Measurements from ENCODE around the gene SAFB. TPM values are rescaled to one million over a fixed set of nuclear protein-coding genes. Genes with fewer than 3 reads are reported as not detected.
A peak's percentile ranks its signal among the peaks of the same experiment; 100 is the strongest.

Gene SAFB
- total and polyA plus RNA-seq, 2 donors: 63.3 to 69.3 TPM

GRCh38 chr19:5625641-5626040 is 2.8 kb downstream of the SAFB start:
- Histone ChIP-seq H3K4me1 (ENCODE audit: insufficient read depth) (no peaks in the 10 kb centered on the region), H3K36me3 (ENCODE audit: insufficient read depth) (no peaks in the 10 kb centered on the region), H3K4me3 (ENCODE audit: low read depth, low read length) (no peak overlapping the region), H3K27ac (ENCODE audit: low read depth) (no peak overlapping the region)
- DNase-seq (ENCODE audit: extremely low spot score): no peak
- 80% methylated on average over 12 of the region's 12 CpGs for WGBS

GRCh38 chr19:5627395-5627904 is 4.6 kb downstream of the SAFB start:
- WGBS: 54% methylated on average over 6 of the region's 6 CpGs
- H3K36me3 ChIP-seq (ENCODE audit: insufficient read depth): no peaks in the 10 kb centered on the region
- H3K4me1 ChIP-seq (ENCODE audit: insufficient read depth): no peaks in the 10 kb centered on the region
- DNase-seq (ENCODE audit: extremely low spot score): no peak
- no peak overlapping the region for H3K4me3 ChIP-seq (ENCODE audit: low read depth, low read length)
- H3K27ac ChIP-seq (ENCODE audit: low read depth): no peak overlapping the region

DNA sequence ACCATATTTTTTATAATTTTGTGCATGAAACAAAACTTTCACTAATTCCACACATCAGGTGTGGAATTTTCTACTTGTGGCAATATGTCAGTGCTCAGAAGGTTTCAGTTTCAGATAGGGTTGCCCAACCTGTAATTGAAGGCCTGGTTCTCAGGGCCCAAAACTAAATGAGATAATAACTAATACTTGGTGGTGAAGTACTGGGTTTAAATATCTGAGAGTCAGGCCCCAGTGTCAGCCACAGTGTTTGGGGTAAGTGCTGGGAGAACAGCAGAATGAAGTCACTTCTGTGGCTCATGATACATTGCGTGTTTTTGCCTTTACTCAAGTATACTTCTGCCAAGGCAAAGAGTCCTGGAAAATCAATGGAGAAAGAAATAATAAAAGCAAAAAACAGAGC is 5.6 kb downstream of the SAFB start:
- H3K36me3 ChIP-seq (ENCODE audit: insufficient read depth): no peaks in the 10 kb centered on the region
- no peak overlapping the region for H3K4me3 ChIP-seq (ENCODE audit: low read depth, low read length)
- no peak for DNase-seq (ENCODE audit: extremely low spot score)
- 82% methylated on average over 1 of the region's 1 CpG for WGBS
- H3K4me1 ChIP-seq (ENCODE audit: insufficient read depth): no peaks in the 10 kb centered on the region
- no peak overlapping the region for H3K27ac ChIP-seq (ENCODE audit: low read depth)

DNA sequence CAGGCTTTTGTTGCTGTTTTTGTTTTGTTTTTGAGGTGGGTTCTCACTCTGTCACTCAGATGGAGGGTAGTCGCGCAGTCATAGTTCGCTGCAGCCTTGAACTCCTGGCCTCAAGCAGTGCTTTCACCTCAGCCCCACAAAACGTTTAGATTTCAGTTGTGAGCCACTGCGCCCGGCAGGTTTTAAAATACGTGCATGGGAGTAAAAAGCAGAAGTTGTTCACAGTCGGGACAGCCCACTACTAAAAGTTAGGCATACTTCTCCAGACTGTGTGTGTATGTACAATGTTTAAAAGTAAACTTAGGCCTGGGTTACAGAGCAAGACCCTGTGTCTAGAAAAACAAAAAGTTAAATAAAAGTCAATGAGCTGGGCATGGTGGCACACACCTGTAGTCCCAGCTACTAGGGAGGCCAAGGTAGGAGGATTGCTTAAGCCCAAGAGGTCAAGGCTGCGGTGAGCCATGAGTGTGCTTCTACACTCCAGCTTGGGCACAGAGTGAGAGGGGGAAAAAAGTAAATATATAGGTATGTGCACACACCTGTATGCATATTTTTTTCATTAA is 6.1 kb downstream of the SAFB start:
- 85% methylated on average over 9 of the region's 9 CpGs for WGBS
- no peak overlapping the region for H3K27ac ChIP-seq (ENCODE audit: low read depth)
- no peak overlapping the region for H3K4me3 ChIP-seq (ENCODE audit: low read depth, low read length)
- no peaks in the 10 kb centered on the region for H3K36me3 ChIP-seq (ENCODE audit: insufficient read depth)
- no peaks in the 10 kb centered on the region for H3K4me1 ChIP-seq (ENCODE audit: insufficient read depth)
- no peak for DNase-seq (ENCODE audit: extremely low spot score)

GRCh38 chr19:5631567-5632240 is 8.8 kb downstream of the SAFB start:
- no peak for DNase-seq (ENCODE audit: extremely low spot score)

DNA sequence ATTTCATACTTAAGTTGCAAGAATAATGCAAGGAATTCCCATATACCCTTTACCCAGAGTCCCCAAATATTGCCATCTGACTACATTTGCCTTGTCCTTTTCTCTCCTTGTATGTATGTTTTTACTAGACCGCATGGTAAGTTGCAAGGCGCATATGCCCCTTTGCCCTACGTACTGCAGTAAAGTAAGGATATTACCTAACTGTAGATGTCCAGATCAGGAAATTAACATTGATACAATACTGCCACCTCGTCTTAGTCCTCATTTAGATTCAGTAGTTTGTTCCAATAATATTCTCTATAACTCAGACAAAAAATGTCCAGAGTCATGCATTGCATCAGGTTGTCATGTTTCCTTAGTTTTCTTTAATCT is 9.3 kb downstream of the SAFB start:
- DNase-seq (ENCODE audit: extremely low spot score): no peak
- H3K27ac ChIP-seq (ENCODE audit: low read depth): peak overlapping the region; percentile 69
- 74% methylated on average over 4 of the region's 4 CpGs for WGBS
- H3K4me1 ChIP-seq (ENCODE audit: insufficient read depth): peaks cover 2% of the 10 kb centered on the region
- no peak overlapping the region for H3K4me3 ChIP-seq (ENCODE audit: low read depth, low read length)
- no peaks in the 10 kb centered on the region for H3K36me3 ChIP-seq (ENCODE audit: insufficient read depth)

More at GRCh38 chr19:5631567-5632240, 8.8 kb downstream of the SAFB start:
- WGBS: 66% methylated on average over 9 of the region's 9 CpGs
- H3K4me1 ChIP-seq (ENCODE audit: insufficient read depth): peaks cover 2% of the 10 kb centered on the region
- peak overlapping the region; percentile 69 for H3K27ac ChIP-seq (ENCODE audit: low read depth)
- no peaks in the 10 kb centered on the region for H3K36me3 ChIP-seq (ENCODE audit: insufficient read depth)
- no peak overlapping the region for H3K4me3 ChIP-seq (ENCODE audit: low read depth, low read length)

DNA sequence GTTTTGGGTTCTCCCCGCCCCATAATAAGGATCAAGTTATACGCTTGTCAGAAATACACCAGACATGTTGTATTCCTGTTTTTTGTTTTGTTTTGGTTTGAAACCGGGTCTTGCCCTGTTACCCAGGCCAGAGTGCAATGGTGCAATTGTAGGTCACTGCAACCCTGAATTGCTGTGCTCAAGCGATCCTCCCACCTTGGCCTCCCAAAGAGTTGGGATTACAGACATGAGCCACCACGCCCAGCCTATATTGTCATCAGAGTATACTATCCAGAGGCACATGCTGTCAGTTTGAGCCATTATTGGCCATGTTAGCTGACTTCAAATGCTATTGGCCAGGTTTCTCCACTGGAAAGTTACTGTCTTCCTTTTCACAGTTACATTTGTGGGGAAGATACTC is 9.8 kb downstream of the SAFB start:
- H3K36me3 ChIP-seq (ENCODE audit: insufficient read depth): no peaks in the 10 kb centered on the region
- 82% methylated on average over 5 of the region's 5 CpGs for WGBS
- no peak for DNase-seq (ENCODE audit: extremely low spot score)
- peaks cover 2% of the 10 kb centered on the region for H3K4me1 ChIP-seq (ENCODE audit: insufficient read depth)
- no peak overlapping the region for H3K27ac ChIP-seq (ENCODE audit: low read depth)
- no peak overlapping the region for H3K4me3 ChIP-seq (ENCODE audit: low read depth, low read length)

- no peaks in the 10 kb centered on the region for H3K36me3 ChIP-seq (ENCODE audit: insufficient read depth)
- peaks cover 2% of the 10 kb centered on the region for H3K4me1 ChIP-seq (ENCODE audit: insufficient read depth)
- DNase-seq (ENCODE audit: extremely low spot score): no peak
- H3K27ac ChIP-seq (ENCODE audit: low read depth): peak overlapping the region; percentile 5
- 83% methylated on average over 6 of the region's 6 CpGs for WGBS
- H3K4me3 ChIP-seq (ENCODE audit: low read depth, low read length): no peak overlapping the region
Observed at GRCh38 chr19:5635427-5635826, 12.5 kb downstream of the SAFB start.

- Histone ChIP-seq H3K36me3 (ENCODE audit: insufficient read depth) (no peaks in the 10 kb centered on the region), H3K27ac (ENCODE audit: low read depth) (no peak overlapping the region), H3K4me3 (ENCODE audit: low read depth, low read length) (no peak overlapping the region), H3K4me1 (ENCODE audit: insufficient read depth) (peaks cover 2% of the 10 kb centered on the region)
- WGBS: 50% methylated on average over 1 of the region's 1 CpG
- no peak for DNase-seq (ENCODE audit: extremely low spot score)
Observed at GRCh38 chr19:5637971-5638370, 15.1 kb downstream of the SAFB start.

DNA sequence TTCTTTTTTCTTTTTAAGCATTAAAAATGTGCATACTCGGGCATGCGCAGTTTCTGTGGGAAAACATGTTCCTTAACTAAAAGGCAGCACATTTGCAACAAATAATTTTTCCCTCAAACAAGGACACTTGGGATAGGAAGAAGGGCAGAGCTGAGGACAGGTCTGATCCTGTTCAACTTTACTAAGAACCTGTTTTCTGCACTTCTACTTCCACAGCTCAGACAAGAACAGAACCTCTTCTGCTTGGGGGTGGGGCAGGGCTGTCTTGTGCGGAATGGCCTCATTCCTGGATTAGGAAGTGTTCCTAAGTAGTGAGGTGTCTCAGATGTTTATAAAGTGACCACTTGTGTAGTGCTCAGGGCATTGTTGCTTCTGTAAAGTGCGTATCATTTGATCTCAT is 18.3 kb downstream of the SAFB start:
- no peak overlapping the region for H3K27ac ChIP-seq (ENCODE audit: low read depth)
- H3K4me1 ChIP-seq (ENCODE audit: insufficient read depth): no peaks in the 10 kb centered on the region
- no peak overlapping the region for H3K4me3 ChIP-seq (ENCODE audit: low read depth, low read length)
- 85% methylated on average over 4 of the region's 4 CpGs for WGBS
- H3K36me3 ChIP-seq (ENCODE audit: insufficient read depth): no peaks in the 10 kb centered on the region
- no peak for DNase-seq (ENCODE audit: extremely low spot score)

- Histone ChIP-seq H3K27ac (ENCODE audit: low read depth) (no peak overlapping the region), H3K36me3 (ENCODE audit: insufficient read depth) (no peaks in the 10 kb centered on the region), H3K4me3 (ENCODE audit: low read depth, low read length) (no peak overlapping the region), H3K4me1 (ENCODE audit: insufficient read depth) (no peaks in the 10 kb centered on the region)
- DNase-seq (ENCODE audit: extremely low spot score): no peak
- WGBS: 94% methylated on average over 2 of the region's 2 CpGs
Observed at GRCh38 chr19:5642204-5642603, 19.3 kb downstream of the SAFB start.

- Histone ChIP-seq H3K4me1 (ENCODE audit: insufficient read depth) (no peaks in the 10 kb centered on the region), H3K4me3 (ENCODE audit: low read depth, low read length) (no peak overlapping the region), H3K27ac (ENCODE audit: low read depth) (no peak overlapping the region), H3K36me3 (ENCODE audit: insufficient read depth) (no peaks in the 10 kb centered on the region)
- DNase-seq (ENCODE audit: extremely low spot score): no peak
- 88% methylated on average over 4 of the region's 4 CpGs for WGBS
Observed at GRCh38 chr19:5643060-5643459, 20.2 kb downstream of the SAFB start.

DNA sequence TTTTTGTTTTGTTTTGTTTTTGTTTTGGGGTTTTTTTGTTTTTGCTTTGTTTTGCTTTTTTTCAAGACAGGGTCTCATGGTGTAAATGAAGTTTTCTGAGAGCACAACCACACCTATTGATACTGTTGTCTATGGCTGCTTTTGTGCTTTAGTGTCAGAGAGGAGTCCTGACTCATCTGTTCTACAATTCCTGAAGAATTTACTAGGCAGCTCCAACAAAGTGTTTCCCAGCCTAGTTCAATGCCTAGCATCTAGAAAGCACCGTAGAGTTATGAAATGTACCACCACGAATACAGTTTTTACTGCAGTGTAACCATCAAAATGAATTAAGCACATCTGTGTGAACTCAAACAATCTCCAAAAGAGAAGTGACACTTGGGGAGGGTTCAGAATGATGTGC is 21.2 kb downstream of the SAFB start:
- DNase-seq (ENCODE audit: extremely low spot score): no peak
- no peak overlapping the region for H3K27ac ChIP-seq (ENCODE audit: low read depth)
- H3K36me3 ChIP-seq (ENCODE audit: insufficient read depth): no peaks in the 10 kb centered on the region
- H3K4me1 ChIP-seq (ENCODE audit: insufficient read depth): no peaks in the 10 kb centered on the region
- H3K4me3 ChIP-seq (ENCODE audit: low read depth, low read length): no peak overlapping the region
- 91% methylated on average over 2 of the region's 2 CpGs for WGBS

DNA sequence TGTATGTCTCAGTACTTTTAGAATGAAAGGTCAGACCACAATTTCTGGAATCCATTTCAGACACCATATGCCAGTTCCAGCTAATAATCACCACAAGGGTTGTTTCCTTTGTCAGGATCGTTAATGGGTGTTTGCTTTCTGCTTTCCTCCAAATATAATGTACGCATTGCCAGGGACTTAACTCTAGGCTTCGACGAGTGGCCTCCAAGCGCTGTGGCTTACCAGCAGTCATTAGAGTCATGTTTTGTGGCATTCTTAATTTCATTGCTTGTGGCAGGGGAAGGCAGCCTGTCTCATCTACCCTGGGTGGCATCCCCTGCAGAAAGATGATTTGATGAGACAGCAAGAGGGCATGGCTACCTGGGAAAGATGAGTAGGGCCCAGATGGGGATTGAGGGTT is 22.5 kb downstream of the SAFB start:
- Histone ChIP-seq H3K4me1 (ENCODE audit: insufficient read depth) (no peaks in the 10 kb centered on the region), H3K27ac (ENCODE audit: low read depth) (no peak overlapping the region), H3K4me3 (ENCODE audit: low read depth, low read length) (no peak overlapping the region), H3K36me3 (ENCODE audit: insufficient read depth) (peaks cover 4% of the 10 kb centered on the region)
- WGBS: 89% methylated on average over 5 of the region's 5 CpGs
- DNase-seq (ENCODE audit: extremely low spot score): no peak
